Measurements from ENCODE around the gene EIF1AY.

The EIF1AY gene

DNA sequence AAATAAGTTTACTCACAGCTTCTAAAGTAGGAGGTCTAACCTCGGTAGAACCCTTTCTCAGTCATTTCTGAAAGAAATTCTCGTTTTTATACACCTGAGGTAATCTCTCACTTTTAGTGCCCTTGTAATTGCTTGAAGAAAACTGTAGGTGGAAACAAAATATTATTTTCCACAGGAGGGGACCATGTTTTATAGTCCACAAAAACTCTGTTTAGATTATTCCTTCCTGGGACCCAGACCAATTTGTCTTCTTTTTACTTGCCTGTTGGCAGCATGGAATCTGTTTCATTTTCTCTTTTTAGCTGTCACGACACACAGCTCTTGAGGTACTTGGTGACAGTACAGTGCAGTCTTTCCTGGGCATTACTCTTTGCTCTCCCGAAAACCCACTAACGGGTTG lies 930 bp downstream of the EIF1AY start:
- H3K27ac ChIP-seq = no peak overlapping the region
- H3K4me1 ChIP-seq (ENCODE audit: low read depth, poor library complexity, severe bottlenecking) = no peaks in the 10 kb centered on the region
- no peaks in the 10 kb centered on the region for H3K27me3 ChIP-seq (ENCODE audit: insufficient read depth, low read depth)
- H3K9ac ChIP-seq = no peak overlapping the region
- H4K20me1 ChIP-seq (ENCODE audit: insufficient read depth) = no peaks in the 10 kb centered on the region
- no peak overlapping the region for H2AFZ ChIP-seq (ENCODE audit: low read depth)
- no peaks in the 10 kb centered on the region for H3K36me3 ChIP-seq (ENCODE audit: insufficient read depth)
- H3K4me3 ChIP-seq (IDR thresholded peaks at IDR 0.05; ENCODE audit: insufficient read depth, low read depth, low read length) = no peak overlapping the region
- TF ChIP-seq, protein P1, sequence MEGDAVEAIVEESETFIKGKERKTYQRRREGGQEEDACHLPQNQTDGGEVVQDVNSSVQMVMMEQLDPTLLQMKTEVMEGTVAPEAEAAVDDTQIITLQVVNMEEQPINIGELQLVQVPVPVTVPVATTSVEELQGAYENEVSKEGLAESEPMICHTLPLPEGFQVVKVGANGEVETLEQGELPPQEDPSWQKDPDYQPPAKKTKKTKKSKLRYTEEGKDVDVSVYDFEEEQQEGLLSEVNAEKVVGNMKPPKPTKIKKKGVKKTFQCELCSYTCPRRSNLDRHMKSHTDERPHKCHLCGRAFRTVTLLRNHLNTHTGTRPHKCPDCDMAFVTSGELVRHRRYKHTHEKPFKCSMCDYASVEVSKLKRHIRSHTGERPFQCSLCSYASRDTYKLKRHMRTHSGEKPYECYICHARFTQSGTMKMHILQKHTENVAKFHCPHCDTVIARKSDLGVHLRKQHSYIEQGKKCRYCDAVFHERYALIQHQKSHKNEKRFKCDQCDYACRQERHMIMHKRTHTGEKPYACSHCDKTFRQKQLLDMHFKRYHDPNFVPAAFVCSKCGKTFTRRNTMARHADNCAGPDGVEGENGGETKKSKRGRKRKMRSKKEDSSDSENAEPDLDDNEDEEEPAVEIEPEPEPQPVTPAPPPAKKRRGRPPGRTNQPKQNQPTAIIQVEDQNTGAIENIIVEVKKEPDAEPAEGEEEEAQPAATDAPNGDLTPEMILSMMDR (conservative IDR thresholded peaks at IDR 0.05; ENCODE audit: low read depth, low read length) = no peak
- no peak overlapping the region for H3K4me2 ChIP-seq
- H3K79me2 ChIP-seq (ENCODE audit: insufficient read depth, low read depth) = no peaks in the 10 kb centered on the region

DNA sequence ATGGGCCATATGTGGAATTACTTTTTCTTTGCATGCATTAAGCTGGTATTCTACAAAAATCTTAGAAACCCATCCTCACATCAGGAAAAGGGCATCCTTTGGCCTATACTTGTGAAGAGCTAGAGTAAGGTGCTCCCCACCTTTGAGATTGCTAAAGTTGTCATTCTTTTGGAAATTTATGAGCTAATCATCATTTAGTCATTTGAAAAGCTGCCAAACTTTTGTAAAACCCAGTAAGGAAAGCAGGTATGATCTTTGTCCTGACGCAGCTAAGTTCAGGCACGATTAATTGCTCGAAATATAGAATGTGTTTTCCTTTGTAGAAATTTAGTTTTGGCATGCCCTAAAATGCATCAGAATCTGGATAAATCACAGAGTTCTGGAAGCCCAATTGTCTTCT lies 2.6 kb downstream of the EIF1AY start:
- Histone ChIP-seq H3K36me3 (ENCODE audit: insufficient read depth) (no peaks in the 10 kb centered on the region), H3K4me3 (IDR thresholded peaks at IDR 0.05; ENCODE audit: insufficient read depth, low read depth, low read length) (no peak overlapping the region)
- TF ChIP-seq, protein P1 (conservative IDR thresholded peaks at IDR 0.05; ENCODE audit: low read depth, low read length) = no peak

DNA sequence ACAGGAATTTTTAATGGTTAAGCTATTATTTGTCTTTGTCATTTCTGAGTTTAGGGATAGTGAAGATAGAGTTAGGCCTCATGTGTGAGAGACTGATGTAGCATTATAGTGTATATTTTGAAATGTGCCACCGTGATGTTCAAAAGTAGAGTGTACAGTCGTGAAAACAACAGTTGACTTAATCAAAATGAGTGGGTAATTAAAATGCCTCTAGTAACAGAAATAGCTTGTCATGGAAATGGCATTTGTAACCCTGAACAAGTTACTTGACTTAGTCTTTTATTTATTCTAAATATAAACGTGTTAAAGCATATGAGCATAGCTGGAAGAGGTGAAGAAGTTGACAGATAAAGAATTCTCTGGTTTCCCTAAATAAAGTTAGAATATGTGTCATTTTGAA lies 6.1 kb downstream of the EIF1AY start:
- Histone ChIP-seq H4K20me1 (ENCODE audit: insufficient read depth) (no peaks in the 10 kb centered on the region), H3K79me2 (ENCODE audit: insufficient read depth, low read depth) (no peaks in the 10 kb centered on the region), H3K9ac (no peak overlapping the region), H3K36me3 (ENCODE audit: insufficient read depth) (no peaks in the 10 kb centered on the region), H3K4me3 (IDR thresholded peaks at IDR 0.05; ENCODE audit: insufficient read depth, low read depth, low read length) (no peak overlapping the region), H3K4me2 (no peak overlapping the region), H2AFZ (ENCODE audit: low read depth) (no peak overlapping the region), H3K27ac (no peak overlapping the region), H3K27me3 (ENCODE audit: insufficient read depth, low read depth) (no peaks in the 10 kb centered on the region), H3K4me1 (ENCODE audit: low read depth, poor library complexity, severe bottlenecking) (no peaks in the 10 kb centered on the region)
- TF ChIP-seq, protein P1 (conservative IDR thresholded peaks at IDR 0.05; ENCODE audit: low read depth, low read length) = no peak

More for the DNA sequence above, 2.6 kb downstream of the EIF1AY start:
- Histone ChIP-seq H3K9ac (no peak overlapping the region), H3K4me1 (ENCODE audit: low read depth, poor library complexity, severe bottlenecking) (no peaks in the 10 kb centered on the region), H3K27me3 (ENCODE audit: insufficient read depth, low read depth) (no peaks in the 10 kb centered on the region), H3K4me2 (no peak overlapping the region), H2AFZ (ENCODE audit: low read depth) (no peak overlapping the region), H3K79me2 (ENCODE audit: insufficient read depth, low read depth) (no peaks in the 10 kb centered on the region), H4K20me1 (ENCODE audit: insufficient read depth) (no peaks in the 10 kb centered on the region), H3K27ac (no peak overlapping the region)

DNA sequence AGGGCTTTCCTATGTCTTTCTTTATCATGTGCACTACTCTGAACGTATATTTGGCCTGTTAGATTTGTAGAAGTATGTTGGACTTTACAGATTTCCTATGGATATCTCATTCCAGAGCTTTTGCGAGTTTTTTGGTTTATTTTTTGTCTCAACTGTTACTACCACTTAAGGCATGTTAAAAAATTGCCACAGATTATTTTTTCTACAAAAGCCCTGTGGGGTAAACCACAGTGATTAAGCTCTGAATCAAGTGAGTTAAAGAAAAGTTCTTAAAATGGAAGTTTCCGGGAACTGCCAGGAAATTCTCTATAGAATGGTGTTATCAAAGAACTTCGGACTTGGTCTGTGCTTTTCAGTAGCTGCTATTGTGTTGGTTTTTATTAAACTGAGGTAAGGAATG lies 10.6 kb downstream of the EIF1AY start:
- TF ChIP-seq, protein P1 (conservative IDR thresholded peaks at IDR 0.05; ENCODE audit: low read depth, low read length) = no peak
- Histone ChIP-seq H3K79me2 (ENCODE audit: insufficient read depth, low read depth) (no peaks in the 10 kb centered on the region), H3K4me2 (no peak overlapping the region), H3K4me3 (IDR thresholded peaks at IDR 0.05; ENCODE audit: insufficient read depth, low read depth, low read length) (no peak overlapping the region), H3K27me3 (ENCODE audit: insufficient read depth, low read depth) (no peaks in the 10 kb centered on the region), H3K4me1 (ENCODE audit: low read depth, poor library complexity, severe bottlenecking) (no peaks in the 10 kb centered on the region), H4K20me1 (ENCODE audit: insufficient read depth) (no peaks in the 10 kb centered on the region), H2AFZ (ENCODE audit: low read depth) (no peak overlapping the region), H3K9ac (no peak overlapping the region), H3K27ac (no peak overlapping the region), H3K36me3 (ENCODE audit: insufficient read depth) (no peaks in the 10 kb centered on the region)

All from KMS-11 (cell line).